Left forelimb (tissue), 1 donor: ENCODE results near the gene TNKS2.
"Not testable (repeated sequence)": the region's sequence is repeated elsewhere in the genome, so short reads cannot be mapped to it uniquely, and the experiment has no call there.

Experiments used
- DNase-seq: peaks from one replicate; pipeline ENCODE4 v3.0.0-alpha.2; 2018; ENCODE audit warnings: low spot score

The TNKS2 gene

DNA sequence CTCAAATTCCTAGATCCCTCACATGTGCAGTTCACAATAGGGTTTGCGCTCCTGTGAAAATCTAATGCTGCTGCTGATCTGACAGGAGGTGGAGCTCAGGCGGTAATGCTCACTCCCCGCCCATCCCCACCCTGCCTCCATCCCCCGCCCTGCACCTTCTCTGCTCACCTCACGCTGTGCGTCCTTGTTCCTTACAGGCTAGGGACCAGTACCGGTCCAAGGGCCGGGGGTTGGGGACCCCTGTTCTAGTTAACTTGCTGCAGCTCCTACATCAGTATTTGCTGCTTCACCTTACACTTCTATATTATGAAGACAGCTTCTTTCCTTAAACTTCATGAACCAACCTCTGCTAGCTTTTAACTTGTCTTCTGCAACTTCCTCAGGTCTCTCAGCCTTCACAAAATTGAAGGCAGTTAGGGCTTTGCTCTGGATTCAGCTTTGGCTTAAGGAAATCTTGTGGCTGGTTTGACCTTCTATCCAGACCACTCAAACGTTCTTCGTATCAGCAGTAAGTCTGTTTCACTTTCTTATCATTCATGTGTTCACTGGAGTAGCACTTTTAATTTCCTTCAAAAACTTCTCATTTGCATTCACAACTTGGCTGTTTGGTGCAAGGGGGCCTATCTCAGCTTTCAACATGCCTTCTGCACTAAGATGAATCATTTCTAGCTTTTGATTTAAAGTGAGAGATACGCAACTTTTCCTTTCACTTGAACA lies 1.7 kb upstream of the TNKS2 start:
- DNase-seq, result no peak

DNA sequence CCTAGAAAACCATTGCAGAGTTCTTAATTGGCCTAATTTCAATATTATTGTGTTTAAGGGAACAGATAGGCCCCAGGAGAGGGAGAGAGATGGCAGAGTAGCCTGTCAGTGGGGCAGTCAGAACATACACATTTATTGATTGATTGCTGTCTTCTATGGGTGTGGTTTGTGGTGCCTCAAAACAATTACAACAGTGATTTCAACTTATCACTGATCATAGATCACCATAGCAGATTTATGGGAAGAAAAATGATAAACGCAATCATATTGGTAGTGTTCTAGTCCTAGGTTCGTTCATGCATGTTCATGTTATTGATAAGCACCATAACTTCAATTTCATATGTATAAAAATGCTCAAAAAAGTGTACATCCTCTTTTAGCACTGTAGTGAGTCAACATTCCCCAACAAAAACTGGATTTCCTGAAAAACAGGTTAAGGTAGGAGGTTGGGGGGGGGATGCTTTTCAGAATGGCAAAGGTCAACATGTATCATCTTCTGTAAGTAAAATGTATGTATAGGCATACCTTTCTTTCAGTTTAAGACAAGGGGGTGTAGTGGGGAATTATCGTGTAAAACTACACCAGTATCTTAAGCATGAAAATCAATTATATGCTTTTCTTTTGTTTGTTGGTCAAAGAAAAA lies 1.1 kb upstream of the TNKS2 start:
- DNase-seq, result no peak

DNA sequence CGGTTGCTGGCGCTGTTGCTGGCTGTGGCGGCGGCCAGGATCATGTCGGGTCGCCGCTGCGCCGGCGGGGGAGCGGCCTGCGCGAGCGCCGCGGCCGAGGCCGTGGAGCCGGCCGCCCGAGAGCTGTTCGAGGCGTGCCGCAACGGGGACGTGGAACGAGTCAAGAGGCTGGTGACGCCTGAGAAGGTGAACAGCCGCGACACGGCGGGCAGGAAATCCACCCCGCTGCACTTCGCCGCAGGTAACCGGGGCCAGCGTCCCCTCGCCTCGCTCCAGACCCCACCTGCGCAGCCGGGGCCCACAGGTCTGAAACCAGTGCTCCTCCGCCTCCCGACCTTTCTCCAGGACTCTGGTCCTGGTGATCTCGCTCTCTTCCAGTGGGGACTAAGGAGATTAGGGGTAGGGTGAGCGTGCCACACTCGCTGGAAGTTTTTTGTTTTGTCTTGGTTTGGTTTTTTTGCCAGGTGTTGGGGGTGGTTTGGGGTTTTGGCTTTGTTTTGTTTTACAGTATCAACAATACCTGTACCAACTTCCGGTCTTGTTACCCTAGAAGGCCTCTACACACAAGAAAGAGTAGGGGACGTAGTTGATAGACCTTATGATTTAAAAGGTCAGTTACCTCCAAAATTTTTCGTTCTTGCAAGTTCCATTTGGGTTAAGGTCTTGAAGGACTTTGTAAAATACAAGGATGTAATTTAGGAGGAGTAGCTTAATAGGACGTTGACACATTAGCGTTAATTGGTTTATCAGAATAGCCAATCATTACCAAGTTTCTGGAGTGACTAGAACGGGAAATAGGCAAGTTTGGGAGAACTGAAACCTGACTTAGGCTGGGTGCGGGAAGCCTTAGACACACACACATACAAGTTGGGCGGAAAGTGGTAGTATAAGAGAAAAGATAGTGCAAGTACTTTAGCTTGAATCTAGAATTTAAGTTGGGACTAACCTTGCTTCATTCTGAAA lies 704 bp downstream of the TNKS2 start:
- DNase-seq, result peak; percentile 73

DNA sequence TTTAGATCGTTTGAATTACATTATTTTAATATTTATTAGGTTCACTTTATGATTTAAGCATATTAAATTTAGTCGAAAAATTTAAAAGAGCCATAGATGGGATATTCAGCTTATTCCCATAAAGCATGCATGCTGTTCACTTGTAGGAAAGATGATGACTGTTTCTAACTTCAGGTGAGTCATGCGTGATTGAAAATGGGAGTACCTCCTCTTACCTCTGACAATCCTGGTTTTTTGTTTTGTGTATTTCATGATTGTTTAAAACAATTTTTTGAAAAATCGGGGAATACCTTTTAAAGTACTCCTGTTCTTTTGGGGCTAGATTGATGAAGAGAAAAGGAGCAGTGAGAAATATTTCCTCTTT lies 1.4 kb downstream of the TNKS2 start:
- DNase-seq, result no peak

DNA sequence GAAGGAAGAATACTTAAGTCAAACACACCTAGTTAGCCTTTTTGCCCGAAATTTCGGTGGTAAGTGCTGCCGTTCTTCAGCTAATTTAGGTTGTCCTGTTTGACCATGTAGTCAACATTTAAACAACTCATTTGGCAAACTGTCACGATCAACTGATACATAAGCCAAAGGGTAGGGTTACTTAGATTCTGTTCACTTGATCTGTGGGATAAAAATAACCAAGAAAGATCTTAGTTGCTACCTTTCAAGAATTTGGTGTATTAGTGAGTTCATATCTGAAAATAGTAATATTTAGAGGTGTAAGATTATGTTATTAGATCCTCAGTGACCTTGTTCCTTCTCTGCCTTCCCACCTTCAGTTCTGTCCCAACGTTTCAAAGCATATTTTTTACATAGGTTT lies 2.0 kb downstream of the TNKS2 start:
- no peak for DNase-seq

DNA sequence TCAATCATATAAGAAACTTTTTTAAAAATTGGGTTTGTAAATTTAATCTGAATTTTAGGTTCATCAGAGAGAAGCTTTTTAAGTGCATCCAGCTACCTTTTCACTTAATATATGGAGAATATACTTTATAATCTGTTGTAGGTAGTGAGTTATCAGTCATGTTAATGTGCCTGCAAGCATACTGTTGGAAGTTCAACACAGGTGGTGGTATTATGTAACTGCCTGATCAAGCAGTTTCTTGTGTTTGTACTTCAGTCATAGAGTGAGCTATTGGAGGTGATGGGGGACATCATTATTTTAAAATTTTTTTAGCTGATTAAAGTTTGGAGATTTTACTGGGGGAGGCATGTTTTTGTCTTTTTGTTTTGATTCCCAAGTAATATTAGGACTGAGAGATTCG lies 2.5 kb downstream of the TNKS2 start:
- no peak for DNase-seq

DNA sequence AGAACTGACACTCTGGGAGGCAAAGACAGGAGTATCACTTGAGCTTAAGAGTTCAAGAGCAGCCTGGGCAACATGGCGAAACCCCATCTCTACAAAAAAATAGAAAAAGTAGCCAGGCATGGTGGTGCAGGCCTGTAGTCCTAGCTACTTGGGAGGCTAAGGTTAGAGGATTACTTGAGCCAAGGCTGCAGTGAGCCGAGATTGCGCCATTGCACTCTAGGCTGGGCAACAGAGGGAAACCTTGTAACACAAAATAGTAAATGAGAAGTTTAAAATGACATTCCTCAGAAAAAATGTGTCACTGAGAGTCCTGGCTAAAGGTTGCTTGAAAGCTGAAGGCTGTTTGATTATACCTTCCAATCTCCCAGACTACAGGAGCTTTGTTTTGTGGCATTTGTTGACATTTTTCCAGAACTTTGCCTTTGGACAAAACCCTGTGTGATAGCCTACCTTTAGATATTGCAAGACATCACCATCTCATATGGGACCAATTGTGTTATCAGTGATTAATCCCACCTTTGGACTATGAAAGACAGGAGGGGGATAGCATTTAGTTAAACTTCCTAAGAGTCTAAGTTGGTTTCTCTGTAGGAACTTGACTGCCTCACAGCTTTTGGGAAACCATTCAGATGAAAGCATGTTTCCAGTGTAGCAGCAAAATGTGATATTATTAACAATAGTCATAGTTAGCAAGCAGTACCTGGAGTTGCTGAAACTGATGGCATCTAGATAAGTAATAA lies 5.3 kb downstream of the TNKS2 start:
- no peak for DNase-seq

DNA sequence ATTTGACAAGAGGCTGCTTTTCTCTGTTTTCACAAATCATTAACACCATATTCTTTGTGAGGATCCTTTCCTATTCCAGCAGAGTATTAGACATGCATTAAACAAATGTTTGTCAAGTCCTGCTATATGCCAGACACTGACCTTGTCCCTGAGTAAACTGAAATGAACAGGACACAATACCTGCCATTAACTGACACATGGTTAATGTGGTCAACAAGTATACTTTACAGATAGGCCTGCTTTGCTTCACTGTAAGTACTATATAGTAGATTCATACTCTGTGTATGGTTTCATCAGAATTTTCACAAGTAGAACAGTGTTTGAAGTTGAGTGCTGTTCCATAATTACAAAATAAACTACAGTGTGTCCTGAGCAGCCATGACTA lies 5.9 kb downstream of the TNKS2 start:
- DNase-seq, result no peak

DNA sequence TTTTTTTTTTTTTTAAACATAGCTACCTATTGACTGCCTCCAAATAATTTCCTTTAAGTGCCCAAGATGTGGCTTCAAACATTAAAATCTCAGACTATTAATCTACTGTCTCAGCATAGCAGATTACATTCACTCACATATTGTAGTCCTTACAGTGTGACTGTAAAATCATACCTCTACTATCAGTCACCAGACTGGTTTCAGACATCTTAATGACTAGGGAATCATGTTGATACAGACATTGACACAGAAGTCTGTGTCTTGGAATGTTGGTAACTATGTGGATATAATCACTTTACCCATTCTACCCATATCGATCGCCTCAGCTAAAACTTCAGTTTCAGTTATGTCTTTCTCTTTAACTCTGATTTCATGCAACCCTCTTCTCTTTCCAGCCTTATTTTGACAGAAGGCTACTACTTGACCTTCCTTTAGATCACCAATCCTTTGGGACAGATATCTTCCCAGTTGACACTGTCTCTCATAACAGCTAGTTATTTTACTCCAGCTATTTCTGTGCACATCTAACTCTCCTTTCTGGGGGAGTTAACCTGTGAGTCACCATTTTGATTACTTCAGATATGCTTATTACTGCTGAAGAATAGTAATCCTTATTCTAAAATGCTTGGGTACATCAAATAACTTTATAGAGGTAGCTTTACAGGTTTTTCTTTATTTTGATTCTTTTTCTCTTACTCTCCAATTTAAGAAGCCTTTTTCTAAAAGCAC lies 7.0 kb downstream of the TNKS2 start:
- DNase-seq, result no peak

DNA sequence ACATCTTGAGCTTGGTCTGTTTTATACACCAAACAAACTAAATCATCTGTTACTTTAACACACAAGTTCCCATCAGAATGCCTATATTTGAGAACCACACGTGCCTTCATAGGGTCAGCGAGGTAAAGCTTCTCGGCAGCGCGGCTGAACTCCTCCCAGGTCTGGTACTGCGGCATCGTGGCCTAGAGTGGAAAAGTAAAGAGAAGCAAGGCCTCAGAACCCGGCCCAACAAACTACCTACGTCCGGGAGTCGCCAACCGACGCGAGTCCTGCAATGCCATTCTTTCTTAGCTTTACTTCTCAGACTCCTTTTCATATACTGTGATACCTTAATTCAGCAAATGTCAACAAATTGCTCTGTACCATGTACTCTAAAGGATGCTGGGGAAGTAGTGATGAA lies 9.0 kb downstream of the TNKS2 start:
- DNase-seq, result not testable (repeated sequence)

DNA sequence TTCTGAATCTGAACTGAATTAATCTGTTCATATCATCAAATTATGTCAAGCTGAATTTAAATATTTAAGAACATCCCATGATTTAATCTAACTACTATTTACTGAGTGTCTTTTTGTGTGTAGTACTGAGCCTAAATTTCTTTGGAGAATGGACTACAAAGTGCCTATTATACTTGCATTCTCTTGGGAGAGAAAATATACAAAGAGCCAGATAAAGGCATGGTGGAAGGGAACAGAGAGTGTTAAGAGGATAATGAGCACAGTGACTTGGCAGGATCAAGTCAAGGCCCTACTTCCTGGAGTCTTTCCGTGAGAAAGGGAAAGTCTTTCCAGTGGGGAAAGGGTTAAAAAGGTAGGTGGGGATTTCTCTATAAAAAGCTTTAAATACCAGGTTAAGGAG lies 15.0 kb downstream of the TNKS2 start:
- DNase-seq, result no peak

DNA sequence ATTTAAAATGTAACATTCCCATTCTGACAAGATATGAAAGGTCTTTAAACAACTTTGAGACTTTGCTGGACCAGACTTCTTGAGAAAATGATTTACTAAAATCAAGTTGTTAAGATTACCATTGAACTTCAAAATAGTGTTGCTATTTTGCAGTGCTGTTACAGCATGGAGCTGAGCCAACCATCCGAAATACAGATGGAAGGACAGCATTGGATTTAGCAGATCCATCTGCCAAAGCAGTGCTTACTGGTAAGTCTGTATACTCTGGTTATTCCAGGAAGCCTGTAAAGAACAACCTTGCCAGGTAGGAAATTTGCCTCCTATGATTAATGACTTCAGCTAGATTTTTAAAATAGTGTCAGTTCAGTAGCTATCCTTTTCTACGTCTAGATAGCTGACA lies 18.8 kb downstream of the TNKS2 start:
- DNase-seq, result no peak

DNA sequence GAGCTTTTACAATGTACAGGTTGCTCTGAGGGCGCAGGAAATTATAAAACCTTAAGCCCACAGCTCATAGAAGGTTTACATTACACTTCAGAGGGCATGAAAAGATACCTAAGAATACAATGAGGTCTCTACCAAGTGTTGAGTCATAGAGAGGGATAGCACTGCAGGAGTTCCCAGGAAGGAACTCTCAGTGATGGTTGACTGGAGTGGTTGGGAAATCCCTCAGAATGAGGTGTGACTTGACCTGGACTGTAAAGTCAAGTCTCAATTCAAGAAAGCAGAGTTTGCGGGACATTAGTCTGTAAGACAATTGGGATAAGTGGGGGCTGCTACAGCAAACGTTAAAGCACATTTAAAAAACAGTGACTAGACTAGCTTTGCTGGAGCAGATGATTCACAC lies 21.9 kb downstream of the TNKS2 start:
- DNase-seq, result no peak

DNA sequence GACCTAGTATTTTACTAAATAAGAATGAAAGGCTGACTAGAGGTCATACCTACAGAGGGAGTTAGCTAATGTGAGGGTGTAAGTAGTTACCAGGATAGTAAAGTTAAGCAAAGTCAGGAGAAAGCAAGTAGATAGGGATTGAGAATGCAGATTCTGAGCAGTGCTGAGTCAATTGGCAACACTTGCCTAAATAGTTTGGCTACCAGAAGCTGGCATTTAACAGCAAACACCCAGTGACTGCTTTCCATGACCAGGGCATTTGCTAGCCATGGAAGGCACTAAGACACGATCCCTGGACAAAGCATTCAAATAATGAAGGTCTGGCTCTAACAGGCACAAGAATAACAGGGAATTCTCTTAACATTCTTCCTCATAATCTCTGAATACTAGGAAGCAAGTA lies 25.9 kb downstream of the TNKS2 start:
- no peak for DNase-seq

DNA sequence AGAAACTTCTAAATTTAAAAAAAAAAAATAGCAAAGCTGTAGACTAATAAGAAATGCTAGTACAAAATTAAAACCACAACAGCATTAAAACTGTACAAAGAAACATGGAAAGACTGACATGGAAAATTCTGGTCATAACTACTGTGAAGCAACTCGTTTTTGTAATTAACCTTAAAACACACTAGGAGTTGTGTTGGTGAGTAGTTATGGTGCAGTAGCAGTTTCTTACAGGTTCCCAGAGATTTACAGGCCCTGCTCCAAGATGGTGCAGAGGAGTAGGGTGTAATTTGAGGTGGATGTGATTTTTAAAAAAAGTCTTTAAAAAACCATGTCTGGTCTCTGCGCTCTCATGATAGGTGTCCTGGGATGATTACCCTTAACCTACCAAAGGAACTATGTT lies 31.0 kb downstream of the TNKS2 start:
- no peak for DNase-seq

DNA sequence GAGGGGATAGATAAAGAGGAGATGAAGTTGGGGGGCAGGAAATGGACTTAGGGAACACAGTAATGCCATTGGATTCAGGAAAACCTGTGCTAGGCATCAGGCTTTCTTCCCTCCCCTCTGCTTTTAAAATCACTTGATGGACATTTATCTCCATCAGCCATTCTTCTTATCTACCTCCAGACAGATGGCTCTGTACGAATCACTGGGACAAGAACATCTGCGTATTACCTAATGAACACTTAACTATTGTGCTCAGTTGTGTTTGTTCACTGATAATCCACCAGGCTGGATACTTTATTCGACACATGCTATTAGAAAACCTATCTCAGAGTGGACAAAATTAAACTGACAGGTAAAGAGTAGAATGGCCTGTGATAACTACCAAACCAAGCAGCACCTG lies 40.0 kb downstream of the TNKS2 start:
- DNase-seq, result no peak

DNA sequence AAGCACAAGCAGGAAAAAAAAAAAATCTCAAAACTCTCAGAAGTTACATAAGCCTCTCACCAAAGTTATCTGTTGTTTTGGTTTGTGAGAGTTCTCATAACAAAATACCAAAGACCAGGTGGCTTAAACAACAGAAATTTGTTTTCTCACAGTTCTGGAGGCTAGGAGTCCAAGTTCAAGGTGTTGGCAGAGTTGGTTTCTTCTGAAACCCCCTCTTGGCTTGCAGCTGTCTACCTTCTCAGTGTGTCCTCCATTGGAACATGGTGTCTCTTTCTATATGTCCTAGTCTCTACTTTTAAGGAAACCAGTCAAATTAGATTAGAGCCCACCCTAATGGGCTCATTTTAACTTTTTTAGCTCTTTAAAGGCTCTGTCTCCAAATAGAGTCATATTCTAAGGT lies 44.9 kb downstream of the TNKS2 start:
- no peak for DNase-seq

DNA sequence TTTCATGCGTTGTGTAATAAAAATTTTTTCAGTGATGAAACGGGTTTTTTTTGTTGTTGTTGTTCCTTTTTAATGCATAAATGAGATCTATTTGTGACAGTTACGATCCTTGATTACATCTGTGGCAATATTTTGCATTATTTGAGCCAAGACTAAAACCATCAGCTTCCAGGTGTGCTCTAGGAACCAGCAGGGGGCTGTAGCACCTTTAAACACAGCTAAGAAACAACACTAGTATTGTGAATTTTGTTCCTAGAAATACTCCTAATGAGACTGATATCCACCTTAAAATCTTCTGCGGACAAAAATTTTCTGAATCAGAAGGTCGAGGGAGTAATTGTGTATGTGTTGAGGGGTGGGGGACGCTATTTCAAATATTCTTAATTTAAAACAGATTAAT lies 58.4 kb downstream of the TNKS2 start:
- DNase-seq, result no peak

DNA sequence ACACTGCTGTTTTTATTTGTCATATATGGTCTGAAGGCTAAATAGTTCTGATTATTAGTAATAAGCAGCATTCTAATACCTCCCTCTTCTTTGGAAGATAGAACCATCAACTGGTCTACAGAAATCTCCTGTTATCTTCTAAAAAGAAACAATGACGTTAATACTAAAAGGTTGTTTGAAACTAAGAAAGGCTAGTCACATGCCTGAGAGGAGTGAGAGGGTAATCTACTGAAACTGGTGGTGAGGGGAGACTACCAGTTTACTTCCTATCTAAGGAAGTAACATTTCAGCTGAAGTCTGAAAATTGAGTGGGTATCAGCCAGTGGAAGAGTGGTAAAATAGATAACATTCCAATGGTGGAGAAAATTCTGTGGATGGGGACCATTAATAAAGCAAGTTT lies 62.7 kb downstream of the TNKS2 start:
- DNase-seq, result no peak

DNA sequence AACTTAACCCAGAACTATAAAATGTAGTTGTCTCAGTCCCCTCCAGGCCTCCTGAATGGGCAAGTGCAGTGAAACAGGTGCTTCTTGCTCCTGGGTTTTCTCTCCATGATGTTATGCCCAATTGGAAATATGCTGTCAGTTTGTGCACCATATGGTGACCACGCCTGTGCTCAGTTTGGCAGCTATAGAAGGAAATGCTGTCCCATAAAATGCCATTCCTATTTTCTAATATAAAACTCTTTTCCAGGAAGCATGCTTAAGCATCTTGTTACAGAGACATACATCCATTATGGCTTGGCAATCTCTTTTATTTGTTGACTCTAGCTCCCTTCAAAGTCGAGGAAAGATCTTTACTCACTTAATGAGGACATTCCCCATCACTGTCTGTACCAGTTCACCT lies 65.9 kb downstream of the TNKS2 start:
- DNase-seq, result no peak

DNA sequence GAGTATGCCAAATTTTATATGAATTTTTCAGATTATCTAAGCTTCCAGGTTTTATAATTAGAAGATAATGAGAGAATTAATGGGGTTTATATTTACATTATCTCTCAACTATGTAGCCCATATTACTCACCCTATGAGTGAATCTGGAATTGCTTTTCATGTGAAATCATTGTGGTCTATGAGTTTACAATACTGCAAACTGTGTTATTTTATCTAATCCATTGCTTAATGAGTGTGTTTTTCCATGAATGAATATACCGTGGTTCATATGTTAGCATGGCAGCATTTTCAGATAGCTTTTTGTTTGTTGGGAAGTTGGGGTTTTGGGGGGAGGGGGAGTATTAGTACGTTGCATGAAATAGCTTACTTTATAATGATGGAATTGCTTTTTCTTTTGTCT lies 66.5 kb downstream of the TNKS2 start:
- no peak for DNase-seq
